GM21381 (cell line): Measurements from ENCODE around the gene ACVRL1.

Source experiments
- ATAC-seq: cut with Tn5 transposase; IDR thresholded peaks from one replicate; pipeline ENCODE4 v1.9.1; 2021; ENCODE audit warnings: mild to moderate bottlenecking, moderate library complexity; ENCODE audit not compliant: unreplicated experiment

ACVRL1 gene

GRCh38 chr12:51959921-51960320, 52.6 kb downstream of the ACVRL1 start:
- ATAC-seq = no peak

GRCh38 chr12:51960488-51960887, 53.2 kb downstream of the ACVRL1 start:
- no peak for ATAC-seq

- no peak for ATAC-seq
Observed at GRCh38 chr12:51960890-51961289, 53.6 kb downstream of the ACVRL1 start.

- ATAC-seq = no peak
Observed at GRCh38 chr12:51961834-51962233, 54.5 kb downstream of the ACVRL1 start.

- no peak for ATAC-seq
Observed at GRCh38 chr12:51962737-51963136, 55.4 kb downstream of the ACVRL1 start.

GRCh38 chr12:51963477-51963876, 56.2 kb downstream of the ACVRL1 start:
- ATAC-seq = no peak

GRCh38 chr12:51969643-51970042, 62.3 kb downstream of the ACVRL1 start:
- no peak for ATAC-seq

GRCh38 chr12:51970904-51971646, 63.8 kb downstream of the ACVRL1 start:
- ATAC-seq = peak; percentile 85

- peak; percentile 37 for ATAC-seq
Observed at GRCh38 chr12:51971679-51972421, 64.5 kb downstream of the ACVRL1 start.

GRCh38 chr12:51972422-51972812, 65.1 kb downstream of the ACVRL1 start:
- no peak for ATAC-seq

- ATAC-seq = no peak
Observed at GRCh38 chr12:51972849-51973273, 65.6 kb downstream of the ACVRL1 start.
